Measurements from ENCODE around the gene FANCC. TPM values are rescaled to one million over a fixed set of nuclear protein-coding genes. Genes with fewer than 3 reads are reported as not detected.

The FANCC gene
- total and polyA plus RNA-seq, 2 of the 8 experiments (the other 6 are each of a cell fraction or from before 2014, with no cell fraction given): 7.8 to 15.2 TPM

GRCh38 chr9:95336281-95336680, 18.8 kb upstream of the FANCC start:
- DNase-seq (ENCODE audit: low read depth in 1 of 2, low spot score in 2 of 2) (no peak), FAIRE-seq (no peak)
- no peak overlapping the region for H3K14ac ChIP-seq (ENCODE audit: insufficient read length)
- H3K27me3 ChIP-seq (replicated peaks in 1 of 4; ENCODE audit: control insufficient read depth in 3 of 4, extremely low read depth in 1 of 4, insufficient read depth in 3 of 4, low read length in 3 of 4): no peaks in the 10 kb centered on the region; a peak in 1 of 7 replicates
- no peaks in the 10 kb centered on the region for H3K4me1 ChIP-seq (replicated peaks in 1 of 4; ENCODE audit: control insufficient read depth in 3 of 4, insufficient read depth in 4 of 4, low read length in 3 of 4)
- H3K9ac ChIP-seq (replicated peaks in 1 of 4; ENCODE audit: extremely low read depth in 1 of 4, low read depth in 3 of 4, low read length in 3 of 4): no peak overlapping the region
- H3K4me2 ChIP-seq (ENCODE audit: insufficient read depth in 1 of 2, low read depth in 2 of 2, low read length in 2 of 2): no peak overlapping the region
- H3K9me3 ChIP-seq (ENCODE audit: insufficient read depth in 2 of 2, low read depth in 1 of 2, low read length in 1 of 2): no peaks in the 10 kb centered on the region
- no peak overlapping the region for H2AFZ ChIP-seq (ENCODE audit: low read length)
- no peak overlapping the region for H3K56ac ChIP-seq (replicated peaks; ENCODE audit: insufficient read length, low read depth, low read length)
- no peaks in the 10 kb centered on the region for H3K79me2 ChIP-seq (ENCODE audit: control insufficient read depth in 1 of 2, insufficient read depth in 2 of 2, low read length in 2 of 2)
- no peak overlapping the region for H4K5ac ChIP-seq (ENCODE audit: insufficient read length, low read depth, low read length)
- H4K91ac ChIP-seq (replicated peaks; ENCODE audit: insufficient read length, low read length): no peak overlapping the region
- H4K20me1 ChIP-seq (replicated peaks in 1 of 2; ENCODE audit: control insufficient read depth in 1 of 2, insufficient read depth in 2 of 2, low read length in 2 of 2): no peaks in the 10 kb centered on the region
- no peak overlapping the region for H4K8ac ChIP-seq (ENCODE audit: extremely low read depth, insufficient read depth, low read length)
- H3K23me2 ChIP-seq (ENCODE audit: low read depth, low read length): no peaks in the 10 kb centered on the region
- H3K18ac ChIP-seq (ENCODE audit: extremely low read depth, low read length): no peak overlapping the region
- no peak overlapping the region for H2BK5ac ChIP-seq (ENCODE audit: low read depth, low read length)
- no peaks in the 10 kb centered on the region for H3K36me3 ChIP-seq (ENCODE audit: control insufficient read depth in 2 of 4, insufficient read depth in 4 of 4, low read length in 3 of 4)
- H3K4ac ChIP-seq (replicated peaks; ENCODE audit: insufficient read length, low read depth, low read length): no peak overlapping the region
- no peak overlapping the region for H2BK20ac ChIP-seq (ENCODE audit: low read length)
- no peak overlapping the region for H3K4me3 ChIP-seq (ENCODE audit: extremely low read depth in 1 of 4, insufficient read depth in 2 of 4, low read depth in 3 of 4, low read length in 4 of 4)
- H3K79me1 ChIP-seq (ENCODE audit: low read depth, low read length): no peaks in the 10 kb centered on the region
- WGBS, 2 experiments (ENCODE audit: extremely low coverage in 1 of 2, insufficient coverage in 1 of 2, insufficient read length in 1 of 2, insufficient replicate concordance in 2 of 2, low coverage in 1 of 2, low lambda C conversion rate in 2 of 2, missing lambda C conversion rate in 1 of 2): 71% methylated on average over 3 of the region's 3 CpGs; no CpG with 5 or more reads in 1 of the 2 experiments
- ChIA-PET CTCF (ENCODE audit: partially characterized antibody) (interaction anchor here (0.6 to 4.7 kb wide), 46 partner anchors 8 to 792 kb away, joined by 3 to 26 read pairs (median 4); partner anchors contain the start of gene FANCC), POLR2A (ENCODE audit: partially characterized antibody) (interaction anchor here (1.3 kb wide), 2 partner anchors 18 to 19 kb away, joined by 3 to 4 read pairs; no protein-coding TSS in a partner anchor)
- H3K23ac ChIP-seq (ENCODE audit: insufficient read length): no peak overlapping the region
- H2BK15ac ChIP-seq (ENCODE audit: low read length): no peak overlapping the region
- H2AK5ac ChIP-seq (ENCODE audit: low read depth, low read length): no peak overlapping the region
- no peak overlapping the region for H2BK12ac ChIP-seq (ENCODE audit: low read depth, low read length)
- H2BK120ac ChIP-seq (replicated peaks; ENCODE audit: low read depth, low read length): no peak overlapping the region
- no peak overlapping the region for H3K27ac ChIP-seq (ENCODE audit: low read depth, low read length)
- no peak for TF ChIP-seq MAFK (IDR thresholded peaks at IDR 0.05; ENCODE audit: low read depth, low read length)
- TF ChIP-seq ATF3 (IDR thresholded peaks at IDR 0.05; ENCODE audit: insufficient read depth, low read depth, low read length): no peak
- TF ChIP-seq E2F6 (IDR thresholded peaks at IDR 0.05): no peak
- no peak for TF ChIP-seq GABPA (IDR thresholded peaks at IDR 0.05; ENCODE audit: borderline replicate concordance, insufficient read depth, low read length)
- no peak for TF ChIP-seq BACH1 (IDR thresholded peaks at IDR 0.05; ENCODE audit: low read length)
- no peak for TF ChIP-seq SP1 (IDR thresholded peaks at IDR 0.05; ENCODE audit: low read depth, low read length)
- TF ChIP-seq BCL11A (IDR thresholded peaks at IDR 0.05; ENCODE audit: low read depth in 2 of 2, low read length in 2 of 2): no peak
- no peak for TF ChIP-seq HDAC2 (IDR thresholded peaks at IDR 0.05; ENCODE audit: borderline replicate concordance in 1 of 2, low read depth in 2 of 2, low read length in 2 of 2)
- no peak for TF ChIP-seq CHD2 (IDR thresholded peaks at IDR 0.05; ENCODE audit: low read length)
- TF ChIP-seq CEBPB (IDR thresholded peaks at IDR 0.05; ENCODE audit: low read depth, low read length): no peak
- TF ChIP-seq NANOG (IDR thresholded peaks at IDR 0.05; ENCODE audit: insufficient read depth, low read depth, low read length, poor library complexity, severe bottlenecking): no peak
